ENCODE results near the gene TUBGCP6. TPM values are rescaled to one million over a fixed set of nuclear protein-coding genes. Genes with fewer than 3 reads are reported as not detected.

TUBGCP6 gene
- total and polyA plus RNA-seq, 2 experiments from 2014 or later: 32.6 to 46.1 TPM

GRCh38 chr22:50189184-50189848, 55.5 kb downstream of the TUBGCP6 start:
- Histone ChIP-seq H3K4me3 (no peak overlapping the region), H3K4me1 (ENCODE audit: low read depth) (peaks cover 31% of the 10 kb centered on the region), H3K36me3 (no peaks in the 10 kb centered on the region), H3K9me3 (ENCODE audit: low read depth) (no peaks in the 10 kb centered on the region), H3K27me3 (no peaks in the 10 kb centered on the region), H3K27ac (peak overlapping the region; percentile 93)
- TF ChIP-seq CTCF (IDR thresholded peaks at IDR 0.05; ENCODE audit: low read depth, low read length): no peak
- no peak for DNase-seq (ENCODE audit: low read depth in 1 of 2, low spot score in 1 of 2)

GRCh38 chr22:50188356-50188755, 56.5 kb downstream of the TUBGCP6 start:
- Histone ChIP-seq H3K27ac (peak overlapping the region; percentile 13), H3K9me3 (ENCODE audit: low read depth) (no peaks in the 10 kb centered on the region), H3K27me3 (no peaks in the 10 kb centered on the region), H3K4me3 (no peak overlapping the region), H3K36me3 (no peaks in the 10 kb centered on the region), H3K4me1 (ENCODE audit: low read depth) (peaks cover 38% of the 10 kb centered on the region)
- no peak for DNase-seq (ENCODE audit: low read depth in 1 of 2, low spot score in 1 of 2)
- no peak for TF ChIP-seq CTCF (IDR thresholded peaks at IDR 0.05; ENCODE audit: low read depth, low read length)

GRCh38 chr22:50186761-50187523, 57.9 kb downstream of the TUBGCP6 start:
- peak overlapping the region; percentile 55 for H3K4me3 ChIP-seq
- no peaks in the 10 kb centered on the region for H3K36me3 ChIP-seq
- H3K27me3 ChIP-seq: no peaks in the 10 kb centered on the region
- peak in 1 of 2 donors; percentile 18 for DNase-seq (ENCODE audit: low read depth in 1 of 2, low spot score in 1 of 2)
- no peak for TF ChIP-seq CTCF (IDR thresholded peaks at IDR 0.05; ENCODE audit: low read depth, low read length)
- H3K27ac ChIP-seq: peak overlapping the region; percentile 57
- H3K9me3 ChIP-seq (ENCODE audit: low read depth): no peaks in the 10 kb centered on the region
- H3K4me1 ChIP-seq (ENCODE audit: low read depth): peaks cover 38% of the 10 kb centered on the region

- H3K27me3 ChIP-seq: no peaks in the 10 kb centered on the region
- no peak for TF ChIP-seq CTCF (IDR thresholded peaks at IDR 0.05; ENCODE audit: low read depth, low read length)
- peaks cover 32% of the 10 kb centered on the region for H3K4me1 ChIP-seq (ENCODE audit: low read depth)
- H3K9me3 ChIP-seq (ENCODE audit: low read depth): no peaks in the 10 kb centered on the region
- no peaks in the 10 kb centered on the region for H3K36me3 ChIP-seq
- peak overlapping the region; percentile 57 for H3K27ac ChIP-seq
- peak overlapping the region; percentile 55 for H3K4me3 ChIP-seq
- DNase-seq (ENCODE audit: low read depth in 1 of 2, low spot score in 1 of 2): peak in 1 of 2 donors; percentile 24
These were observed 58.6 kb downstream of the TUBGCP6 start for GRCh38 chr22:50186181-50186714.

GRCh38 chr22:50185375-50186087, 59.3 kb downstream of the TUBGCP6 start, which contains the start of gene TRABD:
TRABD (plus strand) TSS chr22:50185913; CDS start chr22:50193061, 7,148 bp downstream.
- H3K4me3 ChIP-seq: peak within 1 kb of the TSS; percentile 55
- H3K36me3 ChIP-seq: no peaks in the 10 kb centered on the region
- H3K4me1 ChIP-seq (ENCODE audit: low read depth): peaks cover 25% of the 10 kb centered on the region
- TF ChIP-seq CTCF (IDR thresholded peaks at IDR 0.05; ENCODE audit: low read depth, low read length): no peak
- DNase-seq (ENCODE audit: low read depth in 1 of 2, low spot score in 1 of 2): peak; percentile 94
- no peaks in the 10 kb centered on the region for H3K27me3 ChIP-seq
- no peaks in the 10 kb centered on the region for H3K9me3 ChIP-seq (ENCODE audit: low read depth)
- H3K27ac ChIP-seq: peak within 1 kb of the TSS; percentile 57

All from cardiac muscle cell (in vitro differentiated cells and primary cell).